Stimulated activated CD4-positive, alpha-beta T cell treated with anti-CD3 and anti-CD28 coated beads, TNF-alpha, amount 100 ng/mL, for 48 hours (primary cell): Measurements from ENCODE around the gene OMP.
"Not testable (repeated sequence)": the region's sequence is repeated elsewhere in the genome, so short reads cannot be mapped to it uniquely, and the experiment has no call there.

Experiments used
- DNase-seq, 3 donors: peaks; one replicate each; pipeline ENCODE4 v3.0.0-alpha.2; 2020; ENCODE audit warnings: low read depth in 3 of 3

OMP gene

GRCh38 chr11:77086521-77087472, 15.8 kb upstream of the OMP start:
- no peak for DNase-seq

- no peak for DNase-seq
Observed at GRCh38 chr11:77087723-77088225, 14.9 kb upstream of the OMP start.

GRCh38 chr11:77088236-77089003, 14.2 kb upstream of the OMP start:
- DNase-seq = no peak

GRCh38 chr11:77089004-77089545, 13.6 kb upstream of the OMP start:
- DNase-seq = no peak

- DNase-seq = no peak
Observed at GRCh38 chr11:77090046-77090372, 12.6 kb upstream of the OMP start.

GRCh38 chr11:77090373-77091111, 12.1 kb upstream of the OMP start:
- no peak for DNase-seq

- DNase-seq = peak; percentile 56 to 66 (median 60)
Observed at GRCh38 chr11:77091146-77091940, 11.3 kb upstream of the OMP start.

GRCh38 chr11:77092382-77092781, 10.3 kb upstream of the OMP start:
- DNase-seq = no peak

- DNase-seq = no peak
Observed at GRCh38 chr11:77093056-77093891, 9.4 kb upstream of the OMP start.

- no peak for DNase-seq
Observed at GRCh38 chr11:77093987-77094840, 8.4 kb upstream of the OMP start.

- DNase-seq = no peak
Observed at GRCh38 chr11:77094841-77095365, 7.7 kb upstream of the OMP start.

- DNase-seq = no peak
Observed at GRCh38 chr11:77095551-77096490, 6.8 kb upstream of the OMP start.

GRCh38 chr11:77096591-77097019, 6.0 kb upstream of the OMP start:
- DNase-seq = no peak

GRCh38 chr11:77097180-77097579, 5.5 kb upstream of the OMP start:
- not testable (repeated sequence) for DNase-seq

- no peak for DNase-seq
Observed at GRCh38 chr11:77100166-77101042, 2.2 kb upstream of the OMP start.

- no peak for DNase-seq
Observed at GRCh38 chr11:77101043-77101537, 1.6 kb upstream of the OMP start.
